Activated naive CD4-positive, alpha-beta T cell treated with anti-CD3 and anti-CD28 coated beads, Interleukin-2, amount 50 U/mL, for 72 hours (primary cell): ENCODE results near the gene SLC31A2. TPM values are rescaled to one million over a fixed set of nuclear protein-coding genes. Genes with fewer than 3 reads are reported as not detected.
"Not testable (repeated sequence)": the region's sequence is repeated elsewhere in the genome, so short reads cannot be mapped to it uniquely, and the experiment has no call there.

Experiments
- ATAC-seq, 2 donors: fragments of 150-1000 bp; cut with Tn5 transposase; 2 replicates each; pipeline ENCODE4 v1.10.0; 2021; ENCODE audit warnings: mild to moderate bottlenecking in 2 of 2, moderate library complexity in 2 of 2
- DNase-seq, 2 donors: peaks; one replicate each; pipeline ENCODE4 v3.0.0; 2021 to 2022; ENCODE audit warnings: low spot score in 2 of 2
- H3K27ac Mint-ChIP-seq, 2 donors: one replicate each; pipeline ENCODE4 v1.8.0; 2022; ENCODE audit warnings: mild to moderate bottlenecking in 2 of 2, mixed read lengths in 2 of 2
- H3K36me3 Mint-ChIP-seq, 2 donors: one replicate each; pipeline ENCODE4 v1.8.0; 2022; ENCODE audit warnings: mixed read lengths in 2 of 2
- H3K9me3 Mint-ChIP-seq, 2 donors: one replicate each; pipeline ENCODE4 v1.8.0; 2022; ENCODE audit warnings: mixed read lengths in 2 of 2
- total RNA-seq, 2 donors: library from RNA; stranded (reverse); gene quantifications; one replicate each; pipeline ENCODE4 v1.2.3, GENCODE V29; 2022

The SLC31A2 gene
- total RNA-seq = 1 to 10 TPM; 2.1 to 3.8 TPM

GRCh38 chr9:113150670-113151611 is at the start of gene SLC31A2:
SLC31A2 (plus strand) TSS chr9:113151007; CDS start chr9:113151075, 68 bp downstream.
- H3K27ac Mint-ChIP-seq = peak within 1 kb of the TSS in 1 of 2 donors; percentile 76
- peak; percentile 84 to 91 for DNase-seq
- H3K9me3 Mint-ChIP-seq = no peaks in the 10 kb centered on the region
- H3K36me3 Mint-ChIP-seq = peaks cover 0 to 4% of the 10 kb centered on the region in 2 donors
- peak; percentile 96 to 97 for ATAC-seq

- H3K36me3 Mint-ChIP-seq, DNase-seq, H3K9me3 Mint-ChIP-seq, H3K27ac Mint-ChIP-seq, ATAC-seq: not testable (repeated sequence)
Observed at GRCh38 chr9:113105345-113105744, 45.5 kb upstream of the SLC31A2 start.

GRCh38 chr9:113111065-113111951 is 39.5 kb upstream of the SLC31A2 start:
- not testable (repeated sequence) for H3K9me3 Mint-ChIP-seq, H3K27ac Mint-ChIP-seq, H3K36me3 Mint-ChIP-seq
- ATAC-seq = peak; percentile 67 to 85
- peak in 1 of 2 donors; percentile 22 for DNase-seq

GRCh38 chr9:113112706-113113510 is 37.9 kb upstream of the SLC31A2 start:
- ATAC-seq = peak; percentile 72 to 75
- H3K9me3 Mint-ChIP-seq, H3K36me3 Mint-ChIP-seq, H3K27ac Mint-ChIP-seq: not testable (repeated sequence)
- DNase-seq = peak in 1 of 2 donors; percentile 10

GRCh38 chr9:113118829-113119228 is 32.0 kb upstream of the SLC31A2 start:
- not testable (repeated sequence) for H3K9me3 Mint-ChIP-seq, H3K27ac Mint-ChIP-seq, ATAC-seq, H3K36me3 Mint-ChIP-seq, DNase-seq

GRCh38 chr9:113125386-113126035 is 25.3 kb upstream of the SLC31A2 start:
- no peaks in the 10 kb centered on the region for H3K36me3 Mint-ChIP-seq
- no peaks in the 10 kb centered on the region for H3K9me3 Mint-ChIP-seq
- no peak for ATAC-seq
- DNase-seq = no peak
- no peak overlapping the region for H3K27ac Mint-ChIP-seq

GRCh38 chr9:113129466-113129865 is 21.3 kb upstream of the SLC31A2 start:
- ATAC-seq (no peak), DNase-seq (no peak)
- Mint-ChIP-seq H3K36me3 (no peaks in the 10 kb centered on the region), H3K27ac (no peak overlapping the region), H3K9me3 (no peaks in the 10 kb centered on the region)

- no peaks in the 10 kb centered on the region for H3K36me3 Mint-ChIP-seq
- no peak for DNase-seq
- no peak for ATAC-seq
- no peak overlapping the region for H3K27ac Mint-ChIP-seq
- no peaks in the 10 kb centered on the region for H3K9me3 Mint-ChIP-seq
Observed at GRCh38 chr9:113129884-113130283, 20.9 kb upstream of the SLC31A2 start.

- no peak for ATAC-seq
- no peak for DNase-seq
- Mint-ChIP-seq H3K36me3 (no peaks in the 10 kb centered on the region), H3K27ac (no peak overlapping the region), H3K9me3 (no peaks in the 10 kb centered on the region)
Observed at GRCh38 chr9:113131689-113132151, 19.1 kb upstream of the SLC31A2 start.

GRCh38 chr9:113137196-113138168 is 13.3 kb upstream of the SLC31A2 start:
- Mint-ChIP-seq H3K36me3 (peaks cover 4 to 6% of the 10 kb centered on the region in 2 donors), H3K9me3 (peaks cover 0 to 4% of the 10 kb centered on the region in 2 donors), H3K27ac (no peak overlapping the region)
- DNase-seq (no peak), ATAC-seq (no peak)

- Mint-ChIP-seq H3K27ac (no peak overlapping the region), H3K36me3 (peaks cover 4 to 6% of the 10 kb centered on the region in 2 donors)
Observed at GRCh38 chr9:113138760-113139159, 12.0 kb upstream of the SLC31A2 start.

GRCh38 chr9:113139225-113139829 is 11.5 kb upstream of the SLC31A2 start:
- ATAC-seq (no peak), DNase-seq (no peak)
- peaks cover 0 to 4% of the 10 kb centered on the region in 2 donors for H3K9me3 Mint-ChIP-seq
- H3K27ac Mint-ChIP-seq = no peak overlapping the region
- H3K36me3 Mint-ChIP-seq = peaks cover 4 to 6% of the 10 kb centered on the region in 2 donors

More at GRCh38 chr9:113138760-113139159, 12.0 kb upstream of the SLC31A2 start:
- peaks cover 0 to 4% of the 10 kb centered on the region in 2 donors for H3K9me3 Mint-ChIP-seq
- no peak for ATAC-seq
- DNase-seq = no peak

- DNase-seq = no peak
- Mint-ChIP-seq H3K36me3 (peaks cover 4 to 6% of the 10 kb centered on the region in 2 donors), H3K9me3 (peaks cover 0 to 4% of the 10 kb centered on the region in 2 donors), H3K27ac (no peak overlapping the region)
- ATAC-seq = no peak
Observed at GRCh38 chr9:113139953-113140352, 10.9 kb upstream of the SLC31A2 start.

GRCh38 chr9:113140896-113141295 is 9.9 kb upstream of the SLC31A2 start:
- not testable (repeated sequence) for H3K27ac Mint-ChIP-seq, H3K36me3 Mint-ChIP-seq, DNase-seq

More at GRCh38 chr9:113140896-113141295, 9.9 kb upstream of the SLC31A2 start:
- not testable (repeated sequence) for ATAC-seq, H3K9me3 Mint-ChIP-seq
